NCI-H460 (cell line): ENCODE data around the gene PLEKHA8. TPM values are rescaled to one million over a fixed set of nuclear protein-coding genes. Genes with fewer than 3 reads are reported as not detected.
A peak's percentile ranks its signal among the peaks of the same experiment; 100 is the strongest.
"Not testable (repeated sequence)": the region's sequence is repeated elsewhere in the genome, so short reads cannot be mapped to it uniquely, and the experiment has no call there.

Experiments used
- DNase-seq: peaks from one replicate; pipeline ENCODE4 v3.0.0-alpha.2; 2016; ENCODE audit warnings: low read depth; ENCODE audit errors: extremely low read depth
- total RNA-seq: library from RNA; depleted of rRNA; stranded (reverse); fragments of >200 nt; shearing (Covaris generic); gene quantifications from 2 replicates; pipeline ENCODE4 v1.2.3, GENCODE V29; 2014

Gene PLEKHA8
- total RNA-seq, 1 experiment from 2014 or later: 18.3 TPM

- DNase-seq: no peak
These were observed 65.3 kb downstream of the PLEKHA8 start for GRCh38 chr7:30093420-30093952.

GRCh38 chr7:30098599-30098998 is 70.4 kb downstream of the PLEKHA8 start:
- not testable (repeated sequence) for DNase-seq

GRCh38 chr7:30102281-30102680 is 74.1 kb downstream of the PLEKHA8 start:
- no peak for DNase-seq

GRCh38 chr7:30104157-30104556 is 75.9 kb downstream of the PLEKHA8 start:
- no peak for DNase-seq

GRCh38 chr7:30112103-30112713 is 84.0 kb downstream of the PLEKHA8 start:
- no peak for DNase-seq

GRCh38 chr7:30113144-30113543 is 84.9 kb downstream of the PLEKHA8 start:
- DNase-seq: no peak

GRCh38 chr7:30114536-30115238 is 86.5 kb downstream of the PLEKHA8 start:
- no peak for DNase-seq

GRCh38 chr7:30115709-30116297 is 87.6 kb downstream of the PLEKHA8 start:
- no peak for DNase-seq

- no peak for DNase-seq
These were observed 88.6 kb downstream of the PLEKHA8 start for GRCh38 chr7:30116771-30117170.

- no peak for DNase-seq
These were observed 89.7 kb downstream of the PLEKHA8 start for GRCh38 chr7:30117896-30118295.

GRCh38 chr7:30119890-30120577 is 91.8 kb downstream of the PLEKHA8 start:
- no peak for DNase-seq

- no peak for DNase-seq
These were observed 105.8 kb downstream of the PLEKHA8 start for GRCh38 chr7:30133736-30134610.

GRCh38 chr7:30134611-30135300 is 106.5 kb downstream of the PLEKHA8 start, which contains the start of gene MTURN:
Gene MTURN (plus strand): TSS chr7:30134986. CDS start chr7:30135137, 151 bp downstream.
- peak; percentile 71 for DNase-seq

GRCh38 chr7:30135301-30136116 is 107.3 kb downstream of the PLEKHA8 start:
- DNase-seq: peak; percentile 15

- DNase-seq: no peak
These were observed 108.0 kb downstream of the PLEKHA8 start for GRCh38 chr7:30136117-30136731.

GRCh38 chr7:30136743-30137485 is 108.7 kb downstream of the PLEKHA8 start:
- no peak for DNase-seq

- no peak for DNase-seq
These were observed 111.7 kb downstream of the PLEKHA8 start for GRCh38 chr7:30139836-30140384.
